Endodermal cell (in vitro differentiated cells): ENCODE data around the gene CDC42SE1. TPM values are rescaled to one million over a fixed set of nuclear protein-coding genes. Genes with fewer than 3 reads are reported as not detected.

Experiments
- DNase-seq: peaks from one replicate; pipeline ENCODE4 v3.0.0-alpha.2; 2017
- H3K27ac ChIP-seq: 2 replicates; pipeline ENCODE4 v1.5.1; 2013; ENCODE audit warnings: mild to moderate bottlenecking, low read depth, low read length, moderate library complexity
- H3K27me3 ChIP-seq: 2 replicates; pipeline ENCODE4 v1.6.1; 2013; ENCODE audit warnings: mild to moderate bottlenecking, low read length, moderate library complexity; ENCODE audit not compliant: insufficient read depth, control insufficient read depth, poor library complexity, severe bottlenecking
- H3K36me3 ChIP-seq: 2 replicates; pipeline ENCODE4 v1.7.0; 2013; ENCODE audit warnings: mild to moderate bottlenecking, low read length, moderate library complexity; ENCODE audit not compliant: control insufficient read depth, insufficient read depth
- H3K4me1 ChIP-seq: one replicate; pipeline ENCODE4 v1.7.0; 2013; ENCODE audit warnings: low read length; ENCODE audit not compliant: control insufficient read depth, insufficient read depth
- H3K4me3 ChIP-seq: 2 replicates; pipeline ENCODE4 v1.5.1; 2013; ENCODE audit warnings: mild to moderate bottlenecking, low read length, moderate library complexity
- H3K9ac ChIP-seq: 2 replicates; pipeline ENCODE4 v1.6.1; 2013; ENCODE audit warnings: mild to moderate bottlenecking, low read length, moderate library complexity; ENCODE audit not compliant: poor library complexity, severe bottlenecking; ENCODE audit errors: extremely low read depth
- H3K9me3 ChIP-seq: 2 replicates; pipeline ENCODE4 v1.6.1; 2013; ENCODE audit warnings: mild to moderate bottlenecking, low read length, moderate library complexity; ENCODE audit not compliant: control insufficient read depth
- H3K27ac Mint-ChIP-seq: 2 replicates; pipeline ENCODE4 v1.8.0; 2020; ENCODE audit warnings: mixed read lengths
- H3K27me3 Mint-ChIP-seq: 2 replicates; pipeline ENCODE4 v1.8.0; 2021; ENCODE audit warnings: mild to moderate bottlenecking, mixed read lengths; ENCODE audit not compliant: insufficient read depth
- H3K36me3 Mint-ChIP-seq: 2 replicates; pipeline ENCODE4 v1.8.0; 2020; ENCODE audit warnings: low read depth, mixed read lengths
- H3K4me1 Mint-ChIP-seq: 2 replicates; pipeline ENCODE4 v1.8.0; 2020; ENCODE audit warnings: mixed read lengths
- H3K4me3 Mint-ChIP-seq: 2 replicates; pipeline ENCODE4 v1.8.0; 2020; ENCODE audit warnings: mild to moderate bottlenecking, moderate library complexity, mixed read lengths
- H3K9me3 Mint-ChIP-seq: 2 replicates; pipeline ENCODE4 v1.8.0; 2020; ENCODE audit warnings: mild to moderate bottlenecking, mixed read lengths
- CTCF ChIP-seq: fragments of 200-600 bp; sonication (generic); conservative IDR thresholded peaks from 2 replicates; pipeline ENCODE4 v1.5.0; 2021; ENCODE audit warnings: antibody characterized with exemption, mild to moderate bottlenecking
- WGBS, 2 experiments: methylation state at CpG; one replicate each; pipeline versions ENCODE4 v1.1.5 to v1.1.7; 2013; ENCODE audit warnings: missing lambda C conversion rate in 2 of 2, mixed read lengths in 1 of 2; ENCODE audit not compliant: insufficient coverage in 1 of 2, insufficient read length in 1 of 2; 5-methylcytosine and 5-hydroxymethylcytosine counted together
- total RNA-seq, 2 donors: library from RNA; stranded (reverse); fragmentation: NEBNext Ultra II Directional in 1 of 2; extraction: Animal tissue kit (Norgen Biotek cat#: 25700) in 1 of 2; gene quantifications; 2 replicates in 1 of 2; 3 replicates in 1 of 2; pipeline ENCODE4 v1.2.1, GENCODE V29; 2021

Gene CDC42SE1
- total RNA-seq, 2 donors from 2014 or later: 69.8 to 74.5 TPM

- H3K27ac Mint-ChIP-seq: no peak overlapping the region
- Histone ChIP-seq H3K9me3 (no peaks in the 10 kb centered on the region), H3K9ac (no peak overlapping the region), H3K4me3 (no peak overlapping the region), H3K36me3 (peaks cover 35% of the 10 kb centered on the region), H3K27me3 (no peaks in the 10 kb centered on the region), H3K4me1 (no peaks in the 10 kb centered on the region), H3K27ac (no peak overlapping the region)
- no peaks in the 10 kb centered on the region for H3K27me3 Mint-ChIP-seq
- 92 to 99% methylated on average over 4 to 5 of the region's 5 CpGs for WGBS, 2 experiments
- no peak for TF ChIP-seq CTCF
- peak overlapping the region; percentile 92 for H3K4me3 Mint-ChIP-seq
- peaks cover 33% of the 10 kb centered on the region for H3K36me3 Mint-ChIP-seq
- H3K9me3 Mint-ChIP-seq: no peaks in the 10 kb centered on the region
- H3K4me1 Mint-ChIP-seq: peaks cover 18% of the 10 kb centered on the region
- DNase-seq: no peak
These were observed 10.0 kb downstream of the CDC42SE1 start for GRCh38 chr1:151049458-151049857.

- H3K36me3 ChIP-seq: peaks cover 28% of the 10 kb centered on the region
- H3K4me3 ChIP-seq: peak overlapping the region; percentile 89
- DNase-seq: no peak
- no peaks in the 10 kb centered on the region for H3K27me3 Mint-ChIP-seq
- H3K4me1 ChIP-seq: no peaks in the 10 kb centered on the region
- H3K27ac Mint-ChIP-seq: no peak overlapping the region
- peak; percentile 7 for TF ChIP-seq CTCF
- H3K36me3 Mint-ChIP-seq: peaks cover 26% of the 10 kb centered on the region
- no peaks in the 10 kb centered on the region for H3K9me3 Mint-ChIP-seq
- H3K9me3 ChIP-seq: no peaks in the 10 kb centered on the region
- H3K27ac ChIP-seq: no peak overlapping the region
- H3K4me1 Mint-ChIP-seq: peaks cover 18% of the 10 kb centered on the region
- 51 to 80% methylated on average over 1 to 3 of the region's 3 CpGs for WGBS, 2 experiments
- H3K9ac ChIP-seq: no peak overlapping the region
- no peaks in the 10 kb centered on the region for H3K27me3 ChIP-seq
- H3K4me3 Mint-ChIP-seq: peak overlapping the region; percentile 92
These were observed 10.8 kb downstream of the CDC42SE1 start for GRCh38 chr1:151048645-151049032.

- H3K36me3 ChIP-seq: peaks cover 23% of the 10 kb centered on the region
- peak overlapping the region; percentile 97 for H3K27ac Mint-ChIP-seq
- peaks cover 18% of the 10 kb centered on the region for H3K4me1 Mint-ChIP-seq
- no peaks in the 10 kb centered on the region for H3K4me1 ChIP-seq
- no peaks in the 10 kb centered on the region for H3K27me3 ChIP-seq
- peak; percentile 80 for TF ChIP-seq CTCF
- no peaks in the 10 kb centered on the region for H3K9me3 Mint-ChIP-seq
- H3K9me3 ChIP-seq: no peaks in the 10 kb centered on the region
- no peaks in the 10 kb centered on the region for H3K27me3 Mint-ChIP-seq
- H3K4me3 Mint-ChIP-seq: peak overlapping the region; percentile 92
- WGBS, 2 experiments: 4 to 5% methylated on average over 29 to 48 of the region's 48 CpGs
- H3K9ac ChIP-seq: peak overlapping the region; percentile 67
- peak overlapping the region; percentile 89 for H3K4me3 ChIP-seq
- peaks cover 21% of the 10 kb centered on the region for H3K36me3 Mint-ChIP-seq
- peak; percentile 91 for DNase-seq
- peak overlapping the region; percentile 55 for H3K27ac ChIP-seq
These were observed 11.3 kb downstream of the CDC42SE1 start for GRCh38 chr1:151047925-151048644.
